ENCODE results near the gene PCDHB3. TPM values are rescaled to one million over a fixed set of nuclear protein-coding genes. Genes with fewer than 3 reads are reported as not detected.

The PCDHB3 gene
- total RNA-seq, 1 experiment from 2014 or later, result 2.3 TPM

GRCh38 chr5:141119250-141119649 is 19.0 kb downstream of the PCDHB3 start:
- H3K18ac ChIP-seq (ENCODE audit: insufficient read length, low read depth, low read length), result no peak overlapping the region
- Mint-ChIP-seq H3K27ac (no peak overlapping the region), H3K9me3 (peaks cover 32 to 34% of the 10 kb centered on the region in 2 experiments), H3K4me3 (no peak overlapping the region), H3K4me1 (peaks cover 0 to 4% of the 10 kb centered on the region in 2 experiments; a peak in 1 of 4 replicates), H3K27me3 (ENCODE audit: low read depth) (no peaks in the 10 kb centered on the region), H3K36me3 (ENCODE audit: insufficient read depth in 1 of 3, low read depth in 3 of 3) (peaks cover 13 to 45% (median 13%) of the 10 kb centered on the region in 3 experiments)
- H3K23ac ChIP-seq (ENCODE audit: insufficient read length, low read depth, low read length), result no peak overlapping the region
- no peaks in the 10 kb centered on the region for H3K23me2 ChIP-seq (ENCODE audit: insufficient read length, low read depth, low read length, poor library complexity, severe bottlenecking)
- H3K56ac ChIP-seq (ENCODE audit: insufficient read length, low read depth, low read length), result no peak overlapping the region
- no peaks in the 10 kb centered on the region for H4K20me1 ChIP-seq (ENCODE audit: control insufficient read depth, insufficient read depth, insufficient read length)
- H3T11ph ChIP-seq (ENCODE audit: low read length), result no peak overlapping the region
- H3K27ac ChIP-seq (ENCODE audit: insufficient read length, low read depth, low read length), result no peak overlapping the region
- no peak overlapping the region for H2AK5ac ChIP-seq (ENCODE audit: insufficient read length, low read length)
- no peak overlapping the region for H2BK12ac ChIP-seq (ENCODE audit: insufficient read length, low read depth, low read length)
- H3K14ac ChIP-seq (ENCODE audit: insufficient read depth, low read length), result no peak overlapping the region
- H3K9ac ChIP-seq (ENCODE audit: extremely low read depth, insufficient read length, low read length), result no peak overlapping the region
- H2AFZ ChIP-seq (ENCODE audit: low read length), result no peak overlapping the region
- no peak overlapping the region for H4K8ac ChIP-seq (replicated peaks; ENCODE audit: insufficient read length, low read depth, low read length)
- DNase-seq, result no peak
- H2BK15ac ChIP-seq (ENCODE audit: low read depth, low read length), result no peak overlapping the region
- H2BK20ac ChIP-seq (ENCODE audit: low read depth, low read length, poor library complexity, severe bottlenecking), result no peak overlapping the region
- H4K5ac ChIP-seq (ENCODE audit: insufficient read length, low read depth, low read length), result no peak overlapping the region
- no peak overlapping the region for H4K91ac ChIP-seq (ENCODE audit: insufficient read length, low read depth, low read length)
- H2BK5ac ChIP-seq (ENCODE audit: insufficient read length, low read length), result no peak overlapping the region
- no peak for TF ChIP-seq CTCF (conservative IDR thresholded peaks at IDR 0.05)
- H3K27me3 ChIP-seq (ENCODE audit: insufficient read depth, low read length), result no peaks in the 10 kb centered on the region
- H2BK120ac ChIP-seq (ENCODE audit: low read depth, low read length, poor library complexity, severe bottlenecking), result no peak overlapping the region
- H3K79me1 ChIP-seq (ENCODE audit: insufficient read depth, low read depth, low read length, poor library complexity, severe bottlenecking), result no peaks in the 10 kb centered on the region
- H3K9me3 ChIP-seq (ENCODE audit: control insufficient read depth, low read depth, low read length), result no peaks in the 10 kb centered on the region
- no CpG with 5 or more reads among the region's 2 CpGs for WGBS (ENCODE audit: extremely low coverage, insufficient read length, low lambda C conversion rate)
- no peaks in the 10 kb centered on the region for H3K4me1 ChIP-seq (ENCODE audit: insufficient read depth, low read length)
- no peak overlapping the region for H3K4ac ChIP-seq (ENCODE audit: low read depth, low read length)
- no peak overlapping the region for H3K4me2 ChIP-seq (ENCODE audit: insufficient read depth, insufficient read length, low read length)
- no peaks in the 10 kb centered on the region for H3K79me2 ChIP-seq (ENCODE audit: insufficient read depth, low read length)
